ENCODE results near the gene KLRF1.

- no peak for TF ChIP-seq CTCF (IDR thresholded peaks at IDR 0.05)
- no peak for TF ChIP-seq EZH2 (IDR thresholded peaks at IDR 0.05; ENCODE audit: borderline replicate concordance, insufficient read depth, low read depth, low read length, poor library complexity, severe bottlenecking)
These were observed 37.8 kb downstream of the KLRF1 start for GRCh38 chr12:9864913-9865675.

Data from B cell (primary cell).